HG03045 (cell line): ENCODE measurements around the gene OPCML.

Source experiments
- ATAC-seq: cut with Tn5 transposase; IDR thresholded peaks from one replicate; pipeline ENCODE4 v1.9.1; 2021; ENCODE audit warnings: mild to moderate bottlenecking, moderate library complexity; ENCODE audit not compliant: unreplicated experiment

OPCML gene

GRCh38 chr11:133531971-133532651, at the start of gene OPCML:
TSS of gene OPCML (minus strand) at chr11:133532501.
- ATAC-seq = no peak

- ATAC-seq = no peak
Observed at GRCh38 chr11:133581091-133581490, 48.8 kb upstream of the OPCML start.

- ATAC-seq = no peak
Observed at GRCh38 chr11:133579165-133580031, 47.1 kb upstream of the OPCML start.

DNA sequence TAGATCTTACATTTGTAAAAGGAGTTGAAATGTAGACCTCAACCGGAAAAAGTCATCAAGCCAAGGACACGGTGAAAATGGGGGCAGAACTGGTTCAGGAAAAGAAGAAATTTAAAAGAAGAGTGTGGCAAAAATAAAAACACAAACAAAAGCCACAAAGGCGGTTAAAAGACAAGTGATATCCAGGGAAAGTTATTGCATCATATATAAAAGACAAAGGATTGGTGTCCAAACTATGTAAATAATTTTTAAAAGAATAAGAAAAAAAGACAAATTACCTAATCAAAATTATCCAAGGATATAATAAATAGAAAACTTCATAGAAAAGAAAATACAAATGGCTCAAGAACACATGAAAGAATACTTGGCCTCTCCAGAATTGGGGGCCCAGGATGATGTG, 45.1 kb upstream of the OPCML start:
- ATAC-seq = no peak

GRCh38 chr11:133576351-133576750, 44.0 kb upstream of the OPCML start:
- no peak for ATAC-seq

GRCh38 chr11:133573081-133573480, 40.8 kb upstream of the OPCML start:
- no peak for ATAC-seq

GRCh38 chr11:133570376-133570775, 38.1 kb upstream of the OPCML start:
- ATAC-seq = no peak

DNA sequence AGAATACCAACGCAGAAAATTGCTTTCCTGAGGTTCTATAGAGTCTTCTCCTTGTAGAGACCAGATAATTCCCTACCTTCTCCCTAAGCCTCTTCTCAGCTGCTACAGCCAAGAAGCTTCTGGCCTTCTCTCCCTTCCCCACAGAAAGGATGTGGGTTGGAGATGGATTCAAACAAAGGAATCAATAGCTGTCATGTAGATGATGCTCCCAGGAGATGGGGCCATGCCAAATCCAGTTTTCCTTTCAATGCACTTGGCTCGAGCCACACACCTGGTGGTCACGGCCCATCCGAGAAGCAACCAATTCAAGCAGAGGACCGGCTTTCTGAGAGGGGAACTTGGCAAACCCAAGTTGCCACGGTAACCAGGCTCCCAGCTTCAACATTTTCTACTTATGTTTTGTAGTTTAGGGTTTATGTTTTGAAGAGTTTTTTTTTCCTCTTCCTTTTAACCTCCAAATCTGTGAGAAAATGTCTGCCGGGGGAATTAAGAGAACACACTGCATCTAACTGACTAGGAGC, 31.3 kb upstream of the OPCML start:
- no peak for ATAC-seq

- no peak for ATAC-seq
Observed at GRCh38 chr11:133560472-133560855, 28.2 kb upstream of the OPCML start.

GRCh38 chr11:133559833-133560471, 27.7 kb upstream of the OPCML start:
- ATAC-seq = no peak

- ATAC-seq = no peak
Observed at GRCh38 chr11:133559382-133559781, 27.1 kb upstream of the OPCML start.

GRCh38 chr11:133555034-133555433, 22.7 kb upstream of the OPCML start:
- ATAC-seq = no peak

- ATAC-seq = no peak
Observed at GRCh38 chr11:133553885-133554740, 21.8 kb upstream of the OPCML start.

DNA sequence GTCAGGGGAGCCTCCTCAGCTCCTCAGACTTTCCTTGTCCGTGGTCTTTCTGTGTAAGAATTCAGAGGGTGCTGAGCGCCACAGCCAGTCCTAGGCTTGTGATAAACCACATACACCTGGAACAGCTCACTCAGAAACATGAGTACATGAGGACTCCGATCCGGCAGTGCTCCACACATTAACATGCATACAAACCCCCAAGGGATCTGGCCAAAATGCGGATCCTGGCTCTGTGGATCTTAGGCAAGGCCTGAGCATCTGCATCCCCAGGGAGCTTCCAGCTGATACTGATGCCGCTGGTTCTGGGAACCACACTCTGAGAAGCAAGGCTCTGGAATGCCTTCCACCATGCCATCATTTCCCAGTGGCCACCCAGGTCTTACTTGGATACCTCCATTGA, 20.6 kb upstream of the OPCML start:
- ATAC-seq = no peak

DNA sequence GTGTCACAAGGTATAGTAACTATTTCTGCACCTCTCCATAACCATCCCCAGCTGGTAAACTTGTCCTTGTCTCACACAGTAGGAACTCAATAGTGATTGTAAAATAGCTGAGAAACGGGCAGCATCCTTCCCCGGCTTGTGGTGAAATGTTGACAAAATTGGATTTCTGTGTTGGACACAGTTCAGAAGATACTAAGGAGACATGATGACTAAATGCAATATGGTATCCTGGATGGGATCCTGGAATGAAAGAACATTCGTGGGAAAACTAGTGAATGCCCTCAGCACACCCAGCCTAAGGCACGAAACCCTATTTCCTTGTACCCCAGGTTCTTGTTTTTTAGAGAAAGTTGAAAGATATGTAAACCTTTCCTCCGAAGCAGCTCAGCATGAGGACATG, 18.8 kb upstream of the OPCML start:
- ATAC-seq = no peak

DNA sequence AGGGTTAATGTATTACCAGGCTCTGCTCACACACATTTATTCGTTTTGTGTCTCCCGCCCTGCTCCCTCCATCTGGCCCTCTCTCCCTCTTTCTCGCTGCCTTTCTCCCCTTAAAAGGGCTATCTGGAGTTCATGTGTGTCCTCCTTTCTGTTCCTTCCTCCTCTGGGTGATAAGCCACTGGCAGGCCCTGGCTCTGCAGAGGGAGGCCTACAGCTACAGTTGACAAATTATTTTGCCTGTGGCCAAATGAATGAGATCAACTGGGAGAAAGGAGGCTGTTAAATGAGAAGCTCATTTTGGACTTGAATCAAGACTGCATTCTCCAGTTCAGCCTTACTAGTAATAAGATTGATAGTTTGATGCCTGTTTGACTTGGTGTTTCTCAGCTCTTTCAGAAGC, 17.5 kb upstream of the OPCML start:
- no peak for ATAC-seq

DNA sequence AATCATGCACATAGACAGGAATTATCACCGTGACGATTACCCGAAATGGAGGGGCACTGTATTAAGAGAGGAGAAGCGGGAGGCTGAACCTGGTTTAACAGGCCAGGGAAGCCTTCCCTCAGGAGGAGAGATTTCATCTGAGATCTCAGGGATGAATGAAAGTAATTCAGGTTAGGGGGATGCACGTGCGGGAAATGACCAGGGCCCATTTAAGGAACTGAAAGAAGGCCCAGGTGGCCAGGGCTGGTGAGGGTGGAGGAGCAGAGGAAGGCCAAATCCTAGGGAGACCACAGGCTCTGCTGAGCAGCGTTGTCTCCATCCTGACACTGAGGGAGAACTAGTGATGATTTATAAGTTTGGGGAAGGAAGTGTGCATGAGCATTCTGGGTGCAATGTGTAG, 16.3 kb upstream of the OPCML start:
- ATAC-seq = no peak

- no peak for ATAC-seq
Observed at GRCh38 chr11:133547808-133548494, 15.7 kb upstream of the OPCML start.

GRCh38 chr11:133545199-133545803, 13.0 kb upstream of the OPCML start:
- no peak for ATAC-seq

DNA sequence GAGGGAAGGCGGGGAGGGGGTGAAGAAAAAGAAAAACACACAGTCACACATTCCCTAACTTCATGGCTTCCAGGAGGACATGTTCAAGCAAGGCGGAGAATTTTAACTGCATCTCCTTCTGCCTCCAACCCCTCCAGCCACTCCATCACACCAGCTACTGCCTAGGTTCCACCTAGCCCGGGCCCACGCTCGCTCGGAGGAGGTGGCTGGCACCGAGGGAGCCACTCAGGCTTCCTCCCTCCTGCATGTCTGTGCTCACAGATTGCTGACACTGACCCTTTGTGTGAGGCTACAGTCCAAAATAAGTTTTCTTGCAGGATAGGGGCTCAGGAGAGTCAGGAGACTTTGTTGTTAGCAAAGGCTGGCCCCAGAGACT, 9.4 kb upstream of the OPCML start:
- ATAC-seq = no peak
